NCI-H2081 (cell line): ENCODE measurements around the gene STH.
"Not testable (repeated sequence)": the region's sequence is repeated elsewhere in the genome, so short reads cannot be mapped to it uniquely, and the experiment has no call there.

Experiments
- DNase-seq, 2 experiments: peaks; one replicate each; lab custom pipeline; 2025; lab: John Stamatoyannopoulos, UW

Gene STH, protein sequence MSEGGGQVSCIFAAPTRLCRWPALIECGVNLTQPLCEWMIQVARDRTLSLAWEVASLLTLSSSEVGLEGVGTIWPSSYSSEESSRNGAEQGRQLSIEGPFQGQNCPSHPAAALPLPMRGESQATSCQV

DNA sequence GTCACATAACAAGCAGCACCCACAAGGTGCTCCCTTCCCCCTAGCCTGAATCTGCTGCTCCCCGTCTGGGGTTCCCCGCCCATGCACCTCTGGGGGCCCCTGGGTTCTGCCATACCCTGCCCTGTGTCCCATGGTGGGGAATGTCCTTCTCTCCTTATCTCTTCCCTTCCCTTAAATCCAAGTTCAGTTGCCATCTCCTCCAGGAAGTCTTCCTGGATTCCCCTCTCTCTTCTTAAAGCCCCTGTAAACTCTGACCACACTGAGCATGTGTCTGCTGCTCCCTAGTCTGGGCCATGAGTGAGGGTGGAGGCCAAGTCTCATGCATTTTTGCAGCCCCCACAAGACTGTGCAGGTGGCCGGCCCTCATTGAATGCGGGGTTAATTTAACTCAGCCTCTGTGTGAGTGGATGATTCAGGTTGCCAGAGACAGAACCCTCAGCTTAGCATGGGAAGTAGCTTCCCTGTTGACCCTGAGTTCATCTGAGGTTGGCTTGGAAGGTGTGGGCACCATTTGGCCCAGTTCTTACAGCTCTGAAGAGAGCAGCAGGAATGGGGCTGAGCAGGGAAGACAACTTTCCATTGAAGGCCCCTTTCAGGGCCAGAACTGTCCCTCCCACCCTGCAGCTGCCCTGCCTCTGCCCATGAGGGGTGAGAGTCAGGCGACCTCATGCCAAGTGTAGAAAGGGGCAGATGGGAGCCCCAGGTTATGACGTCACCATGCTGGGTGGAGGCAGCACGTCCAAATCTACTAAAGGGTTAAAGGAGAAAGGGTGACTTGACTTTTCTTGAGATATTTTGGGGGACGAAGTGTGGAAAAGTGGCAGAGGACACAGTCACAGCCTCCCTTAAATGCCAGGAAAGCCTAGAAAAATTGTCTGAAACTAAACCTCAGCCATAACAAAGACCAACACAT is at the start of gene STH:
Gene STH (plus strand): TSS at position 264 of the 913 bp plus-strand sequence. CDS start 30 bp downstream, at position 294.
- DNase-seq: no peak

DNA sequence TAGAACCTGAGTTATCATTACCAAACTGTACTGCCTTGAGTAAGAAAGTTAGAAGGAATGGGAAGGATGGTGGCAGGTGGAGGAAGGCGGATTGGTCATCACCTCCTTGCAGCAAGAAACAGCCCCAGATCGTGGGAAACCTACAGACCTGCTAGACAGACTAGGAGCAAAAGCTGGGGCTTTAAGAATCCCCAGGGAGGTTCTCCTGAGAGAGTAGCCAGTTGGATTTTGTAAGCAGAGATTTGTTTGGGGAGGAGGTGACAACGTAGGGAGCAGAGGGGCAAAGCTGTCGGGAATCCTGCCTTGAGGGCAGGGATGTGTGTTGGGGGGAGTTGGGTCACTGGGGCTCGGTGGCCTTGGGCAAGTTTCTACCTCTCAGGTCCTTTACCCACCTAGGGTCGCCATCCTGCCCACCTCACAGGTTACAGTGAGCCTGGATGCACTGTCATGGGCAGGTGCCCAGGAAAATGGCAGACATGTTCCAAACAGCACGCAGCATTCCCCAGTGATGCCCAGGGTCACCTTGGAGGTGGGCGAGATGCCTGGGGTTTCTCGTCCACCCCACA is 49.2 kb upstream of the STH start:
- no peak for DNase-seq

DNA sequence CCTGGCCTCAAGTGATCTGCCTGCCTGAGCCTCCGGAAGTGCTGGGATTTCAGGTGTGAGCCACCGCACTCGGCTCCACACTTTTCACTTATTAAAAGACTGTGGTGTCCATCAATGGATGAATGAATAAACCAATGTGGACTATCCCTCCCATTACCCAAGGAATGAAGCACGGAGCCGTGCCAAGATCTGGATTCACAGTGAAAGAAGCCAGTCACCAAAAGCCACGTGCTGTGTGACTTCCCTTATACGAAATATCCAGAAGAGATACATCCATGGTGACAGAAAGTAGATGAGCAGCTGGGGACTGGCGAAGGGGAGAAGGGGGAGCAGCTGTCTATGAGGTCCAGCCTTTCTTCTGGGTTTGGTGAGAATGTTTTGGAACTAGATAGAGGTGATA is 48.2 kb upstream of the STH start:
- DNase-seq: no peak

DNA sequence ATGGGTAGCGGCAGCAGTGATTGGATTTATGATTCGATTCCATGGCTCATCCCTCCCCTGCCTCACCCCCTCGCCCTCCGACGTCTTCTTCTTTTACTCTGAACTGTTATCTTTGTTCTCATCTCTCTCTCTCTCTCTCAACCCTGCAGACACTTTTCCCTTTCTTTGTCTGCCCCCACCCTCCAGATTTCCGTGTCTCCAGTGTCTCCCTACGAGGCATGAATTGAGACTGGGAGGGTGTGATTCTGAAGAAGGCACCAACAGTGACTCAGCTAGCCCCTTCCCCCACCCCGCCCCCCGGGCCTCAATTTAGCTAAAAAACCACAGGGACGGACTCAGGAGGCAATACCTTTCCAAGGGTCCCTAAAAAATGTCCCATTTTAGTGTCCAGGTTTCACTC is 47.6 kb upstream of the STH start:
- DNase-seq: no peak

DNA sequence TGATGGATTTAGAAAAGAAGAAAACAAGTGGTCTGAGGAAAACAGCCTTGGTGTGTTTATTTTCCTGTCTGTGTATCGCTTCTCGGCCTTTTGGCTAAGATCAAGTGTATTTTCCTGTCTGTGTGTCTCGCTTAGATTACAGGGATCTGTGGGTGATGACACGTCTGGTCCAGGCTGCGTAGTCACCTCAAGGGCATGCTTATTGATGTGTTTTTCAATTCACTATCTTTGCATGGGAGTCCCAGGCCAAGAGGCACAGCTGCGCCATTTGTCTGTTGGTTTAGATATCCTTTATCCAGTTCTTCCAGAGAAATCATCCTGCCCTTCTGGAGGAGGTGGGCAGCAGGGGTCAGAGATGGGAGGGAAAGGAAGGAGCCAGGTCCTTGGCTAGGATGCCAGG is 47.1 kb upstream of the STH start:
- no peak for DNase-seq

DNA sequence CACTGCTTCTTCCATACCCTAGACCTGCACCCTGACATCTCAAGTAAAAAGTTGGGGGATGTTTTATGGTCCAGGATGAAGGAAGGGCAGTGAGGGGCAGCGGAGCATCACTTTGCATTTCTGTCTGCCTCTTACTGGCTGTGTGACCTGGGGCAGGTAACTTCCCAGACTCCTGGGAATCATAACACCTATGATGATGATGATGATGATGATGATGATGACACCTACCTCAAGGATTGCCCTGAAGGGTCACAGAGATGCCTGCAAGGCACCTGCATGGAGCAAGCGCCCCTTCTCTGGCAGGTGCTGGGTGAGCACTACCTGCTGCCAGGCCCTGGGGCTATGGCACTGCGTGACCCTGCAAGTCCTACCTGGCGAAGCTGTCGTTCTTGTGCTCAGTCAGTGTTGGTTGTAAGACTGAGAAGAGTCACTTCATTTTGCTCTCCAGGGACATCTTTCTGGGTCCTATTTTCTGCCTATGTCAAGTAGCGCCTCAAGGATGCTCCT is 46.2 kb upstream of the STH start:
- no peak for DNase-seq

DNA sequence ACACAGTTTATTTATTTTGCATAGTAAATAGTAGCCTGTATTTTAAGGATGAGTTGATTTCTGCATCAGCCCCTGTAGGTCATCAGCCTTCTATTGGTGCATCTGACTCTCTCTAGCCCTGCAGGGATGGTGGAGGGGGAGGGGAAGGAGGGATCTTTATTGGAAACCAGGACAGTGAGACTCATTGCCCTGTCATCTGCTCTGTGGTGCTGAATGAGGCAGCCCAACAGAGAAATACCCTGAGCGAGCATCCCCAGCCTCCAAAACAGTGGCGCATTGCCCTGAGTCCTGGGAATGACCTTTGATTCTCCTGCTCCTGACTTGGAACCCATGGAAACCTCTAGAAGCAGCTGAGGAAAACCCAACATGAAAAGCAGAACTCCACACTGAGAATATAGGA is 45.5 kb upstream of the STH start:
- no peak for DNase-seq

DNA sequence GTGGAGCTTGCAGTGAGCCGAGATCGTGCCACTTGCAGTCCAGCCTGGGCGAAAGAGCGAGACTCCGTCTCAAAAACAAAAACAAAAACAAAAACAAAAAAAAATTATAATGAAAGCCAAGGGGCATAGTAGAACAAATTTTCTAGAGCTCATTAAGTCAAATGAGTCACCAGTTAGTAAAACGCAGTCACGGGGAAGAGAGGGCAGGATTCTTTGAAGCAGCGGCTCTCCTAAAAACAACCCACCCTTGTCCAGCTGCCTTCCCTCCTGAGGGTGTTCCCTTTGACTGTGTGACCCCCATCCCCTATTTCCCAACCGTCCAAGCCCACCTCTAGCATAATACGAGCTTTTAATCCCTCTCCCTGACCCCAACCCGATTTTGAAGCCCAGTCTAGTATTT is 44.1 kb upstream of the STH start:
- DNase-seq: no peak

DNA sequence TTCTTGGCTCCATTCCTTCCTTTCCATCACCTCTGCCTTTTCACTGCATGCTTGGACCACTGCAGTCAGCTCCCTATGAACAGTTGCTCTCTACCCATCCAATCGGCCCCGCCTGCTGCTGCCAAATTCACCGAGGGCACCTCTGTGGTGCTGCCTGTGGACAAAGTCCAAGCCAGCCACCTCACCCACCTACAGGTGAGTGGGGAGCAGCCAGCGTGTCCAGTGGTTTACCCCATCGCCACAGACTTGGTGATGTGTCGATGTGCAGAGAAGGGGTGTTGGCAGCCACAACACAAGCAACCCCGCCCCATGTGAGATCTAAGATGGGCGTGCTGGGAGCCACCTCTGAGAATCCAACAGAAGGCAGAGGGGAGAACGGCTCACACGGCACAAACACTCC is 43.7 kb upstream of the STH start:
- no peak for DNase-seq

DNA sequence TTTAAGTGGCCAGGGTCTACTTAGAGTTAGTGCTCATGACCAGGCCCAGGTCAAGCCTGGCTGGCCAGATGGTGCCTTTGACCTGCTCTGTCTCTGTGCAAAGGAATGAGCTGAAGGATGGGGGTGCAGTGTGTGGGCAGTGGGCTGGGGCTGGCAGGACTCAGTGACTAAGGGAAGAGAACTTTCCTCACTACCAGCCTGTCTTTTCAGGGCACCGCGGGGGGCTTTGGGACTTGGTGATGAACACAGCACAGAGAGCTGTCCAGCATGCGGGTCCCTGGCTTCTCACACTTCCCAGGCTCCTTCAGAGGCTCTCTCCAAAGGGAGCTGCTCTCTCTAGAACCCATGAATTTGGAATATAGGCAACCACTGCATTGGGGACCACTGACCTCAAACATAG is 43.0 kb upstream of the STH start:
- no peak for DNase-seq

DNA sequence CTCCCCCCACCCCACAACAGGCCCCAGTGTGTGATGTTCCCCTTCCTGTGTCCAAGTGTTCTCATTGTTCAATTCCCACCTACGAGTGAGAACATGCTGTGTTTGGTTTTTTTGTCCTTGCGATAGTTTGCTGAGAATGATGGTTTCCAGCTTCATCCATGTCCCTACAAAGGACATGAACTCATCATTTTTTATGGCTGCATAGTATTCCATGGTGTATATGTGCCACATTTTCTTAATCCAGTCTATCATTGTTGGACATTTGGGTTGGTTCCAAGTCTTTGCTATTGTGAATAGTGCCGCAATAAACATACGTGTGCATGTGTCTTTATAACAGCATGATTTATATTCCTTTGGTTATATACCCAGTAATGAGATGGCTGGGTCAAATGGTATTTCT is 42.3 kb upstream of the STH start:
- not testable (repeated sequence) for DNase-seq

DNA sequence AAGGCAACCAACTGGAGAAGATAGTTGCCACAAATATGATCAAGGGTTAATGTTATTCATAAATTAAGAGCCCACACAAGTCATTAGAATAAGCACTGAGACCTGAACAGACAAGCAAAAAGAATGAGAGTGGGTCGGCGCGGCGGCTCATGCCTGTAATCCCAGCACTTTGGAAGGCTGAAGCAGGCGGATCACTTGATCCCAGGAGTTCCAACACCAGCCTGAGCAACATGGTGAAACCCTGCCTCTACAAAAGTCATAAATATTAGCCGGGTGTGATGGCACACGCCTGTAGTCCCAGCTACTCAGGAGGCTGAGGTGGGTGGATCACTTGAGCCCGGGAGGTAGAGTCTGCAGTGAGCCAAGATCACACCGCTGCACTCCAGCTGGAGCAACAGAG is 40.7 kb upstream of the STH start:
- no peak for DNase-seq

DNA sequence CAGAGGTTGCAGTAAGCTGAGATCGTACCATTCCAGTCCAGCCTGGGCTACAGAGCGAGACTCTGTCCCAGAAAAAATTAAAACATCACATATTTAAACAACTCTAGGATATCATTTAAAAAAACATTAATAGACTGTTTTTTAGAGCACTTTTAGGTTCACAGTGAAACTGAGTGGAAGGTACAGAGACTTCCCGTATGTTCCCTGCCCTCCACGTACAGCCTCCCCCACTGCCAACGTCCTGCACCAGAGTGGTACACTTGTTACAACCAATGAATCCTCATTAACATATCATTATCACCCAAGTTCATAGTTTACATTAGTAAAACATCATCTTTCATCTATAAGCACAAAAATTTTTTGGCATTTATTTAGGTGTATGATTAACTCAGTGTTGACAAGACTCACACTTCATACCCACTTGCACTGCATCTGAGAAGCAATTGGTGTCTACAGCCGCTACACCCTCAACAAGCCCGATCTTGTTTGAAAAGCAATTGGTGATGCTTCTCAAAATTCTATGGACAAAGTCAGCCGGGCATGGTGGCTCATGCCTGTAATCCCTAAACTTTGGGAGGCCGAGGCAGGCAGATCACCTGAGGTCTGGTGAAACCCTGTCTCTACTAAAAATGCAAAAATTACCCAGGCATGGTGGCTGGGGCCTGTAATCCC is 39.9 kb upstream of the STH start:
- no peak for DNase-seq

DNA sequence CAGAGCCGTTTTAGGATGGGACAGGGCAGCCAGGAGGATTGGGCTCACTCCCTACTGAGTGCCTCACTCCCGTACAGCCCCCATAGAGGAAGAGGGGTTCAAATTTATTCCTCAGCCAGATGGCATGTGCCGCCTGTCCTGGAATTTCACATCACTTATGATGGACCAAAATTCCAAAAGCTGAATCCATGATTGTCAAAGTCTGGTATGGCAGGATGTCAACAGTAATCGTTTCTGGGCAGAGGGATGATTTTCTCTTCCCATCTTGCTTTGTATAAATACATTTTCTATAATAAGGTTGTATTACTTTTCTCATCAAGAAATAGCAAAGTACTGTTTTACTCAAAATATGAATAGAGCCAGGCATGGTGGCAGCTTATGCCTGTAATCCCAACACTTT is 38.7 kb upstream of the STH start:
- DNase-seq: no peak

DNA sequence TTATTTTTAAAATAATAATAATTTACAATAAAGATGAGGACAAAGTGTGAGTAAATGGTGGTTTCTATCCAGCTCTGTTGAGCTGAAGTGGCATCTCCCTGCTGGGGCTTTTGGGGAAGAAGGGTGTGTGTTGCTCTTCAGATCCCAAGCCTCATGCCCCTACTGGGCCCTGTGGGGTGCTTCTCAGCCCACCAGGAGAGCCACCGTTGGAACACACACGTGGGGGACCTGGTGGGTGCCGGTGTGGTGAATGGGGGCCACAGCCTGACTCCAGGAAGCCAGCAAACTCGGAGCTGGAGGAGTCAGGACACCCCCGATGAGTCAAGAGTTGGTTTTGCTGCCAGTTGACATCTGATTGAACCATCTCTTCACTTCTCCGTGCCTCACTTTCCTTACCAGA is 37.8 kb upstream of the STH start:
- DNase-seq: no peak

DNA sequence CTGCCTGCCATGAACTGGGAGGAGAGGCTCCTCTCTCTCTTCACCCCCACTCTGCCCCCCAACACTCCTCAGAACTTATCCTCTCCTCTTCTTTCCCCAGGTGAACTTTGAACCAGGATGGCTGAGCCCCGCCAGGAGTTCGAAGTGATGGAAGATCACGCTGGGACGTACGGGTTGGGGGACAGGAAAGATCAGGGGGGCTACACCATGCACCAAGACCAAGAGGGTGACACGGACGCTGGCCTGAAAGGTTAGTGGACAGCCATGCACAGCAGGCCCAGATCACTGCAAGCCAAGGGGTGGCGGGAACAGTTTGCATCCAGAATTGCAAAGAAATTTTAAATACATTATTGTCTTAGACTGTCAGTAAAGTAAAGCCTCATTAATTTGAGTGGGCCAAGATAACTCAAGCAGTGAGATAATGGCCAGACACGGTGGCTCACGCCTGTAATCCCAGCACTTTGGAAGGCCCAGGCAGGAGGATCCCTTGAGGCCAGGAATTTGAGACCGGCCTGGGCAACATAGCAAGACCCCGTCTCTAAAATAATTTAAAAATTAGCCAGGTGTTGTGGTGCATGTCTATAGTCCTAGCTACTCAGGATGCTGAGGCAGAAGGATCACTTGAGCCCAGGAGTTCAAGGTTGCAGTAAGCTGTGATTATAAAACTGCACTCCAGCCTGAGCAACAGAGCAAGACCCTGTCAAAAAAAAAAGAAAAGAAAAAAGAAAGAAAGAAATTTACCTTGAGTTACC is 36.7 kb upstream of the STH start:
- DNase-seq: no peak

DNA sequence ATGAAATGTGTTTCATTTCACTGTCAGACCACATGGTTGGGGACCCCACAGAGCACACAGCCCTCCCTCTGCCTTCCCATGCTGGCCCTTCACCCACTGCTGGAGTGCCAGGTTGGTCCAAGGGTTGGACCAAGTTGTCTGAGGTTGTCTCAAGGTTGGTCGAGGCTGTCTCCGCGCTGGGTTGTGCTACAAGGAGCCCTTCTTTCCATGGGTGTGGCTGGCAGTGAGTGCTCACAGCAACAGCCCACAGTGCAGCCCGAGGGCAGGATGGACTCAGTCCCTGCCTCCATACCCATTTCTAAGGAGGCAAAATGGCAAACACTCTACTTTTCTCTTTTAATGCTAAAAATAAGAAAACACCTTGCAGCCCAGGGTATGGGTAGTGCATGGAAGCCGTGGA is 35.8 kb upstream of the STH start:
- no peak for DNase-seq

DNA sequence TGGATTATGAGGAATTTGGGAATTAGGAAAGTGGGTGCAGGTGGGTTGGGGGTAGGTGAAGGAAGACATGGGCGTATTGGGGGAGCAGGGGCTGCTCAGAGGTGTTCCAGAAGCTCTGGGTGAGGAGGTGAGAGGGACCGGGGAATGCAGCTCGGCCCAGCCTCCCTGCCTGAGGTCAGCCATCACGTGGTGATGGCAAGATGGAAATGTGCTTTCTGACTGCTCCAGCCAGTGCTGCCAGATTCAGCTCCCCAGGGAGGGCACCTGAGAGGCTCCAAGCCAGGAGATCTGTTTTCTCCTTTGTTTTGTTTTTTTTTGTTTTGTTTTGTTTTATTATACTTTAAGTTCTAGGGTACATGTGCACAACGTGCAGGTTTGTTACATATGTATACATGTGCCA is 35.2 kb upstream of the STH start:
- no peak for DNase-seq

DNA sequence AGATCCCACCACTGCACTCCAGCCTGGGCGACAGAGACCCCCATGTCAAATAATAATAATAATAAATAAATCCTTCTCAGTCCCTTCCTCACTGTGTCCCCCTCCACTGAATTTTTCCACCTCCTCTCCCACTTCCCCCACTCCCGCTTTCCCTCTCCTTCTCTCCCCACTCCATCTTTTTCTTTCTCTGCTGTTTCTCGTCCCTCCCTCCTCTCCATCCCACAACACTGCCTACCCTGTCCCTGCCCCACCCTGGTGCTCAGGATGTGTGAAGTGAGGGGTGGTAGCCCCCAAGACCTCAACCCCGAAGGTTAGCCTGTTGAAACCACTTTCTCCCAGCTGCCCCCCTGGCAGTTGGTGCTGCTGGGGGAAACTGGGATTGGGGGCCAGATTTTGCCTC is 34.4 kb upstream of the STH start:
- no peak for DNase-seq

DNA sequence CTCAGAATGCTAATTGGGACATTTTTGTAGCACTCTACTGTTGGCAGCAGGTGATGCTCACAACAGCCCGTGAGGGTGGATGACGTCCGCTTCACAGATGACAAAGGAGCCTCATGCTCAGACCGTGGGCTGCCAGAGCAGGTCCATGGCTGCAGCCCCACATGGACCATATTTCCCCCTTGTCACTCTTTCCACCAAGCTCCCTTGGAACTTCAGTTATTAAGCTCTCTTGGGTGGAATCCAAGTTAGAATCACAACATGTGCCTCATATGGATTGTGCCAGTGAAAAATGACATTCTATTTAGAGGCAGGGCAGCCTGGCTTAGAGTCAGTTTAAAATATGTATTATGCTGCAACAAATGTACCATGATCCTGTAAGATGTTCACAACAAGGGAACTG is 33.2 kb upstream of the STH start:
- DNase-seq: no peak

DNA sequence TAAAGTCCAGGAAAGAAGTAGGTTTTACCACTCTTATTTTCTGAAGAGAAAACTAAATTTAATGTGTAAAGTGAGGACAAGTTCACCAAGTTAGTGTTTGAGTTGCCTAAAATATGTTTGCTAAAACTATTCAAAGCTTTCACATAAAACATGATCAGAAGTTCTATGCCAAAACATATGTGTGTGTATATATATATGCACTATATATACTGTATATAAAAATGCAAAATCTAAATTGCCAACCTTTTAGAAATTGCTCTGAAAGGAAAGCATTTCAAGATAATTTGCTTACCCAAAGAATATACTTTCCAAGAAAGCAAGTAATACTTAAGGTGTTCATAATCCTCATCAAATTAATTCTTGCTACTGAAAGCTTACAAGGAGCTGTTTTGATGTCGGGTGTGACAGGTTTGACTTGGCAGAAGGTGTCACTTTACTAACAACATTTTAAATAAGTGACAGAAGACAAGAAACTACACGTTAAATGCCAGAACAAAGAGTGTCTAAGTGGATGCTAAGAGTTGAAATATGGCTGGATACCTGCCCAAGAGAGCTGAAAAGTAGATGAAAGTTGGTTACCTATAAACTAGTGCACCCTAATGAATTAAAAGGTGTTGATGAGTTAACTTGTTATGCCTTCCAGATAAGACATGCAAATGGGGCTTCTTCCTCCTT is 32.3 kb upstream of the STH start:
- no peak for DNase-seq
